ENCODE results near the gene BCL11A. TPM values are rescaled to one million over a fixed set of nuclear protein-coding genes. Genes with fewer than 3 reads are reported as not detected.

Gene BCL11A
- polyA plus RNA-seq, 3 donors: 8.7 to 15.6 (median 11.1) TPM

DNA sequence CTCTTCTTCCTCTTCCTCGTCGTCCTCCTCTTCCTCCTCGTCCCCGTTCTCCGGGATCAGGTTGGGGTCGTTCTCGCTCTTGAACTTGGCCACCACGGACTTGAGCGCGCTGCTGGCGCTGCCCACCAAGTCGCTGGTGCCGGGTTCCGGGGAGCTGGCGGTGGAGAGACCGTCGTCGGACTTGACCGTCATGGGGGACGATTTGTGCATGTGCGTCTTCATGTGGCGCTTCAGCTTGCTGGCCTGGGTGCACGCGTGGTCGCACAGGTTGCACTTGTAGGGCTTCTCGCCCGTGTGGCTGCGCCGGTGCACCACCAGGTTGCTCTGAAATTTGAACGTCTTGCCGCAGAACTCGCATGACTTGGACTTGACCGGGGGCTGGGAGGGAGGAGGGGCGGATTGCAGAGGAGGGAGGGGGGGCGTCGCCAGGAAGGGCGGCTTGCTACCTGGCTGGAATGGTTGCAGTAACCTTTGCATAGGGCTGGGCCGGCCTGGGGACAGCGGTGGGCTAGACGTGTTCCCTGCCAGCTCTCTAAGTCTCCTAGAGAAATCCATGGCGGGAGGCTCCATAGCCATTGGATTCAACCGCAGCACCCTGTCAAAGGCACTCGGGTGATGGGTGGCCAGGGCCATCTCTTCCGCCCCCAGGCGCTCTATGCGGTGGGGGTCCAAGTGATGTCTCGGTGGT, 91.9 kb downstream of the BCL11A start:
- Mint-ChIP-seq H3K4me1 (peaks cover 32% of the 10 kb centered on the region), H3K4me3 (no peak overlapping the region), H3K27ac (peak overlapping the region in 3 of 7 donors; percentile 15 to 88 (median 65)), H3K9me3 (peaks cover 2 to 6% (median 5%) of the 10 kb centered on the region in 7 donors), H3K36me3 (peaks cover 17 to 32% of the 10 kb centered on the region in 2 donors), H3K27me3 (ENCODE audit: low read depth in 3 of 3) (no peaks in the 10 kb centered on the region)
- no peak for TF ChIP-seq CTCF (IDR thresholded peaks at IDR 0.05)
- H4K20me1 ChIP-seq (ENCODE audit: insufficient read depth, low read length): no peaks in the 10 kb centered on the region
- H3K4me2 ChIP-seq (replicated peaks; ENCODE audit: extremely low read depth, low read length, poor library complexity, severe bottlenecking): no peak overlapping the region
- peak overlapping the region in 1 of 2 donors; percentile 18 for H3K27ac ChIP-seq (ENCODE audit: low read depth in 1 of 2, low read length in 2 of 2)
- peaks cover 17 to 20% of the 10 kb centered on the region in 2 donors for H3K36me3 ChIP-seq (replicated peaks in 1 of 2; ENCODE audit: control insufficient read depth in 1 of 2, insufficient read depth in 2 of 2, low read length in 2 of 2)
- no peak for DNase-seq
- H3K4me1 ChIP-seq (ENCODE audit: control insufficient read depth in 1 of 2, insufficient read depth in 2 of 2, low read length in 2 of 2): peaks cover 17 to 24% of the 10 kb centered on the region in 2 donors
- no peaks in the 10 kb centered on the region for H3K27me3 ChIP-seq (ENCODE audit: control insufficient read depth in 2 of 2, insufficient read depth in 2 of 2, low read length in 2 of 2)
- intact Hi-C loops (cut with micrococcal nuclease): no loop called here
- no peak overlapping the region for H3K4me3 ChIP-seq (replicated peaks in 1 of 3; ENCODE audit: low read depth in 2 of 3, low read length in 3 of 3)
- H2AFZ ChIP-seq (ENCODE audit: insufficient read depth, low read depth, low read length, poor library complexity, severe bottlenecking): no peak overlapping the region
- 96% methylated on average over 37 of the region's 47 CpGs for WGBS (ENCODE audit: insufficient coverage)
- peaks cover 0 to 2% of the 10 kb centered on the region in 2 donors for H3K9me3 ChIP-seq (replicated peaks in 1 of 2; ENCODE audit: control insufficient read depth in 1 of 2, insufficient read depth in 1 of 2, low read length in 2 of 2)
- peaks cover 40% of the 10 kb centered on the region for H3K79me2 ChIP-seq (ENCODE audit: insufficient read depth, low read length)
- H3K9ac ChIP-seq (ENCODE audit: insufficient read depth, low read length, poor library complexity, severe bottlenecking): no peak overlapping the region

- peaks cover 17 to 19% of the 10 kb centered on the region in 2 donors for H3K36me3 ChIP-seq (replicated peaks in 1 of 2; ENCODE audit: control insufficient read depth in 1 of 2, insufficient read depth in 2 of 2, low read length in 2 of 2)
- no peak overlapping the region for H3K4me2 ChIP-seq (replicated peaks; ENCODE audit: extremely low read depth, low read length, poor library complexity, severe bottlenecking)
- H3K9ac ChIP-seq (ENCODE audit: insufficient read depth, low read length, poor library complexity, severe bottlenecking): no peak overlapping the region
- H3K79me2 ChIP-seq (ENCODE audit: insufficient read depth, low read length): peaks cover 35% of the 10 kb centered on the region
- TF ChIP-seq CTCF (IDR thresholded peaks at IDR 0.05): no peak
- no peak overlapping the region for H3K4me3 ChIP-seq (replicated peaks in 1 of 3; ENCODE audit: low read depth in 2 of 3, low read length in 3 of 3)
- intact Hi-C loops (cut with micrococcal nuclease): no loop called here
- no peaks in the 10 kb centered on the region for H3K27me3 ChIP-seq (ENCODE audit: control insufficient read depth in 2 of 2, insufficient read depth in 2 of 2, low read length in 2 of 2)
- Mint-ChIP-seq H3K4me1 (peaks cover 26% of the 10 kb centered on the region), H3K4me3 (no peak overlapping the region), H3K27ac (peak overlapping the region in 6 of 7 donors; percentile 53 to 88 (median 79)), H3K36me3 (peaks cover 19 to 32% of the 10 kb centered on the region in 2 donors), H3K9me3 (peaks cover 2 to 6% (median 5%) of the 10 kb centered on the region in 7 donors), H3K27me3 (ENCODE audit: low read depth in 3 of 3) (no peaks in the 10 kb centered on the region)
- no peak overlapping the region for H2AFZ ChIP-seq (ENCODE audit: insufficient read depth, low read depth, low read length, poor library complexity, severe bottlenecking)
- H3K27ac ChIP-seq (ENCODE audit: low read depth in 1 of 2, low read length in 2 of 2): peak overlapping the region in 1 of 2 donors; percentile 62
- peaks cover 17 to 24% of the 10 kb centered on the region in 2 donors for H3K4me1 ChIP-seq (ENCODE audit: control insufficient read depth in 1 of 2, insufficient read depth in 2 of 2, low read length in 2 of 2)
- no peaks in the 10 kb centered on the region for H4K20me1 ChIP-seq (ENCODE audit: insufficient read depth, low read length)
- 97% methylated on average over 76 of the region's 76 CpGs for WGBS (ENCODE audit: insufficient coverage)
- DNase-seq: no peak
- H3K9me3 ChIP-seq (replicated peaks in 1 of 2; ENCODE audit: control insufficient read depth in 1 of 2, insufficient read depth in 1 of 2, low read length in 2 of 2): peaks cover 0 to 2% of the 10 kb centered on the region in 2 donors
Measured at GRCh38 chr2:60460577-60461420, 92.7 kb downstream of the BCL11A start.
